ENCODE measurements around the gene APOE. TPM values are rescaled to one million over a fixed set of nuclear protein-coding genes. Genes with fewer than 3 reads are reported as not detected.

Gene APOE
- total and polyA plus RNA-seq, 2 of the 13 experiments (the other 11 are each of a cell fraction or from before 2014, with no cell fraction given) = 1,328 to 1,470 TPM

DNA sequence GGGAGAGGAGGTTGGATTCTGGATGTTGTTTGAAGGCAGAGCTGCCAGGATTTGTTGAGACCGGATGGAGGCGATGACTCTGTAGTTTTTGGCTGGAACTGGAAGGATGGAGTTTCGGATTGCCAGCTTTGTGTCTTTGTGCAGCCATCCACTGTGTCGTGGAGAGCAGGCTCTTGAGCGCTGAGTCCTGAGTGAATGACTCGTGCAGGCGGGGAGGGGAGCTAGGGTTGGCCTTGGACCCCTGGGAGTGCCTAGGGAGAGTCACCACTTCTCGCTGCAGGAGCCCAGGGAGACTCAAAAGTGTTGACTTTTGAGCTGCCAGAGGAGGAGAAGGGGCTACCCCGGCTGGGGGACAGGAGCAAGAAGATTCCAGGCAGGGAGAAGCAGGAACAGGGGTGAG, 10.7 kb upstream of the APOE start:
- TF ChIP-seq, protein P1, sequence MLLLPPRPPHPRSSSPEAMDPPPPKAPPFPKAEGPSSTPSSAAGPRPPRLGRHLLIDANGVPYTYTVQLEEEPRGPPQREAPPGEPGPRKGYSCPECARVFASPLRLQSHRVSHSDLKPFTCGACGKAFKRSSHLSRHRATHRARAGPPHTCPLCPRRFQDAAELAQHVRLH (CRISPR knock-in tag; IDR thresholded peaks at IDR 0.05; ENCODE audit: borderline replicate concordance, low read depth) = no peak
- TF ChIP-seq, protein P2, sequence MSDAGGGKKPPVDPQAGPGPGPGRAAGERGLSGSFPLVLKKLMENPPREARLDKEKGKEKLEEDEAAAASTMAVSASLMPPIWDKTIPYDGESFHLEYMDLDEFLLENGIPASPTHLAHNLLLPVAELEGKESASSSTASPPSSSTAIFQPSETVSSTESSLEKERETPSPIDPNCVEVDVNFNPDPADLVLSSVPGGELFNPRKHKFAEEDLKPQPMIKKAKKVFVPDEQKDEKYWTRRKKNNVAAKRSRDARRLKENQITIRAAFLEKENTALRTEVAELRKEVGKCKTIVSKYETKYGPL (CRISPR knock-in tag; IDR thresholded peaks at IDR 0.05) = no peak
- TF ChIP-seq ZFP36L1 (CRISPR knock-in tag; IDR thresholded peaks at IDR 0.05) = no peak
- TF ChIP-seq, protein P3, sequence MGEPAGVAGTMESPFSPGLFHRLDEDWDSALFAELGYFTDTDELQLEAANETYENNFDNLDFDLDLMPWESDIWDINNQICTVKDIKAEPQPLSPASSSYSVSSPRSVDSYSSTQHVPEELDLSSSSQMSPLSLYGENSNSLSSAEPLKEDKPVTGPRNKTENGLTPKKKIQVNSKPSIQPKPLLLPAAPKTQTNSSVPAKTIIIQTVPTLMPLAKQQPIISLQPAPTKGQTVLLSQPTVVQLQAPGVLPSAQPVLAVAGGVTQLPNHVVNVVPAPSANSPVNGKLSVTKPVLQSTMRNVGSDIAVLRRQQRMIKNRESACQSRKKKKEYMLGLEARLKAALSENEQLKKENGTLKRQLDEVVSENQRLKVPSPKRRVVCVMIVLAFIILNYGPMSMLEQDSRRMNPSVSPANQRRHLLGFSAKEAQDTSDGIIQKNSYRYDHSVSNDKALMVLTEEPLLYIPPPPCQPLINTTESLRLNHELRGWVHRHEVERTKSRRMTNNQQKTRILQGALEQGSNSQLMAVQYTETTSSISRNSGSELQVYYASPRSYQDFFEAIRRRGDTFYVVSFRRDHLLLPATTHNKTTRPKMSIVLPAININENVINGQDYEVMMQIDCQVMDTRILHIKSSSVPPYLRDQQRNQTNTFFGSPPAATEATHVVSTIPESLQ (CRISPR knock-in tag; conservative IDR thresholded peaks at IDR 0.05) = no peak
- no peak for TF ChIP-seq ELF4 (CRISPR knock-in tag; IDR thresholded peaks at IDR 0.05; ENCODE audit: borderline replicate concordance)
- no peak for TF ChIP-seq SNAPC2 (CRISPR knock-in tag; IDR thresholded peaks at IDR 0.05)
- TF ChIP-seq, protein P4, sequence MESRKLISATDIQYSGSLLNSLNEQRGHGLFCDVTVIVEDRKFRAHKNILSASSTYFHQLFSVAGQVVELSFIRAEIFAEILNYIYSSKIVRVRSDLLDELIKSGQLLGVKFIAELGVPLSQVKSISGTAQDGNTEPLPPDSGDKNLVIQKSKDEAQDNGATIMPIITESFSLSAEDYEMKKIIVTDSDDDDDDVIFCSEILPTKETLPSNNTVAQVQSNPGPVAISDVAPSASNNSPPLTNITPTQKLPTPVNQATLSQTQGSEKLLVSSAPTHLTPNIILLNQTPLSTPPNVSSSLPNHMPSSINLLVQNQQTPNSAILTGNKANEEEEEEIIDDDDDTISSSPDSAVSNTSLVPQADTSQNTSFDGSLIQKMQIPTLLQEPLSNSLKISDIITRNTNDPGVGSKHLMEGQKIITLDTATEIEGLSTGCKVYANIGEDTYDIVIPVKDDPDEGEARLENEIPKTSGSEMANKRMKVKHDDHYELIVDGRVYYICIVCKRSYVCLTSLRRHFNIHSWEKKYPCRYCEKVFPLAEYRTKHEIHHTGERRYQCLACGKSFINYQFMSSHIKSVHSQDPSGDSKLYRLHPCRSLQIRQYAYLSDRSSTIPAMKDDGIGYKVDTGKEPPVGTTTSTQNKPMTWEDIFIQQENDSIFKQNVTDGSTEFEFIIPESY (CRISPR knock-in tag; IDR thresholded peaks at IDR 0.05) = 0 out of 2 replicates have a peak, but pooled peaks have one; percentile 51
- TF ChIP-seq SOX13 (IDR thresholded peaks at IDR 0.05) = no peak
- TF ChIP-seq SOX13 (CRISPR knock-in tag; conservative IDR thresholded peaks at IDR 0.05 in 1 of 2, IDR thresholded peaks at IDR 0.05 in 1 of 2) = no peak
- 0 out of 2 replicates have a peak, but pooled peaks have one; percentile 9 for TF ChIP-seq SAP130 (CRISPR knock-in tag; IDR thresholded peaks at IDR 0.05; ENCODE audit: low read depth)
- no peak for TF ChIP-seq FOSL2 (CRISPR knock-in tag; IDR thresholded peaks at IDR 0.05)
- peak; percentile 90 for TF ChIP-seq ZBTB38 (CRISPR knock-in tag; IDR thresholded peaks at IDR 0.05)
- TF ChIP-seq, protein P5, sequence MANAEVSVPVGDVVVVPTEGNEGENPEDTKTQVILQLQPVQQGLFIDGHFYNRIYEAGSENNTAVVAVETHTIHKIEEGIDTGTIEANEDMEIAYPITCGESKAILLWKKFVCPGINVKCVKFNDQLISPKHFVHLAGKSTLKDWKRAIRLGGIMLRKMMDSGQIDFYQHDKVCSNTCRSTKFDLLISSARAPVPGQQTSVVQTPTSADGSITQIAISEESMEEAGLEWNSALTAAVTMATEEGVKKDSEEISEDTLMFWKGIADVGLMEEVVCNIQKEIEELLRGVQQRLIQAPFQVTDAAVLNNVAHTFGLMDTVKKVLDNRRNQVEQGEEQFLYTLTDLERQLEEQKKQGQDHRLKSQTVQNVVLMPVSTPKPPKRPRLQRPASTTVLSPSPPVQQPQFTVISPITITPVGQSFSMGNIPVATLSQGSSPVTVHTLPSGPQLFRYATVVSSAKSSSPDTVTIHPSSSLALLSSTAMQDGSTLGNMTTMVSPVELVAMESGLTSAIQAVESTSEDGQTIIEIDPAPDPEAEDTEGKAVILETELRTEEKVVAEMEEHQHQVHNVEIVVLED (CRISPR knock-in tag; IDR thresholded peaks at IDR 0.05; ENCODE audit: borderline replicate concordance) = no peak
- TF ChIP-seq ZNF550 (CRISPR knock-in tag; IDR thresholded peaks at IDR 0.05; ENCODE audit: borderline replicate concordance) = no peak
- no peak for TF ChIP-seq CC2D1A (CRISPR knock-in tag; IDR thresholded peaks at IDR 0.05)
- no peak for TF ChIP-seq ARID2 (CRISPR knock-in tag; IDR thresholded peaks at IDR 0.05; ENCODE audit: borderline replicate concordance)
- in situ Hi-C loops (cut with HindIII; ENCODE audit: extremely low pct_ligation_motif_present, low pct_unique_long_range_greater_than_20kb) = no loop called here
- Histone ChIP-seq H3K4me3 (replicated peaks in 1 of 3; ENCODE audit: insufficient read depth in 1 of 3, low read depth in 2 of 3, low read length in 3 of 3) (no peak overlapping the region), H3K9me3 (ENCODE audit: low read length) (no peaks in the 10 kb centered on the region), H3K36me3 (replicated peaks in 1 of 2; ENCODE audit: control insufficient read depth in 1 of 2, insufficient read depth in 2 of 2, low read length in 2 of 2) (peaks cover 44 to 62% of the 10 kb centered on the region in 2 experiments), H3K79me2 (ENCODE audit: insufficient read depth, low read length) (peaks cover 39% of the 10 kb centered on the region), H3K27ac (ENCODE audit: extremely low read length, insufficient read depth, low read length) (no peak overlapping the region), H3K4me1 (ENCODE audit: insufficient read depth, low read length) (peaks cover 21% of the 10 kb centered on the region), H4K20me1 (ENCODE audit: insufficient read depth, low read length) (no peaks in the 10 kb centered on the region), H3K4me2 (ENCODE audit: low read depth, low read length) (no peak overlapping the region), H2AFZ (ENCODE audit: low read length) (no peak overlapping the region), H3K9ac (ENCODE audit: insufficient read depth, low read depth, low read length) (0 out of 2 replicates have a peak overlapping the region, but pooled peaks have one; percentile 8), H3K27me3 (ENCODE audit: control insufficient read depth in 1 of 2, insufficient read depth in 2 of 2, low read length in 2 of 2) (no peaks in the 10 kb centered on the region; a peak in 1 of 5 replicates)
- intact Hi-C loops (cut with micrococcal nuclease; ENCODE audit: unreplicated experiment) = no loop called here
- ATAC-seq = no peak
- DNase-seq (ENCODE audit: low spot score) = no peak
- CTCF ChIA-PET (ENCODE audit: low intra/inter-chr PET ratio, low total read pairs) = no interaction called here
- POLR2A ChIA-PET = interaction anchor here (1.1 to 1.4 kb wide), 3 partner anchors 9 to 60 kb away, joined by 3 to 7 read pairs (median 4); partner anchors contain the start of genes APOE and CLPTM1
- 83% methylated on average over 9 of the region's 9 CpGs for WGBS (ENCODE audit: low lambda C conversion rate)
- no peak for FAIRE-seq
- BruUV-seq (replicated peaks) = no TSS peak

Data from HepG2 (cell line).